Natural killer cell (primary cell): ENCODE data around the gene ALK. TPM values are rescaled to one million over a fixed set of nuclear protein-coding genes. Genes with fewer than 3 reads are reported as not detected.

ENCODE experiments used
- ATAC-seq, 3 donors: fragments of 150-1000 bp in 2 of 3; fragments of 200-7000 bp in 1 of 3; cut with Tn5 transposase; 1 replicate in 1 of 3; 2 replicates in 2 of 3; pipeline ENCODE4 v1.10.0; 2021; ENCODE audit warnings: mild to moderate bottlenecking in 2 of 3, moderate library complexity in 2 of 3
- DNase-seq, 2 donors: peaks; one replicate each; pipeline versions ENCODE4 v3.0.0 to v3.0.0-alpha.2; 2013 to 2021; ENCODE audit warnings: mixed read lengths in 1 of 2
- H3K27ac ChIP-seq: one replicate; pipeline ENCODE4 v1.5.1; 2013; ENCODE audit warnings: mild to moderate bottlenecking, low read length
- H3K27me3 ChIP-seq: one replicate; pipeline ENCODE4 v1.6.1; 2013; ENCODE audit warnings: low read length; ENCODE audit not compliant: control insufficient read depth, insufficient read depth
- H3K36me3 ChIP-seq: one replicate; pipeline ENCODE4 v1.6.1; 2013; ENCODE audit warnings: low read length; ENCODE audit not compliant: control insufficient read depth, insufficient read depth
- H3K4me1 ChIP-seq: one replicate; pipeline ENCODE4 v1.6.1; 2013; ENCODE audit warnings: low read length; ENCODE audit not compliant: control insufficient read depth, insufficient read depth
- H3K4me3 ChIP-seq: one replicate; pipeline ENCODE4 v1.5.1; 2013; ENCODE audit warnings: low read length
- H3K9me3 ChIP-seq: one replicate; pipeline ENCODE4 v1.6.1; 2013; ENCODE audit warnings: low read length; ENCODE audit not compliant: control insufficient read depth, insufficient read depth
- H3K27ac Mint-ChIP-seq, 2 donors: one replicate each; pipeline ENCODE4 v1.8.0; 2022; ENCODE audit warnings: mild to moderate bottlenecking in 2 of 2, mixed read lengths in 2 of 2, moderate library complexity in 1 of 2
- H3K27me3 Mint-ChIP-seq, 2 donors: one replicate each; pipeline ENCODE4 v1.8.0; 2022; ENCODE audit warnings: low read depth in 2 of 2, mixed read lengths in 2 of 2
- H3K36me3 Mint-ChIP-seq: one replicate; pipeline ENCODE4 v1.8.0; 2022; ENCODE audit warnings: mixed read lengths
- H3K4me1 Mint-ChIP-seq, 2 donors: one replicate each; pipeline ENCODE4 v1.8.0; 2022; ENCODE audit warnings: mixed read lengths in 2 of 2
- H3K4me3 Mint-ChIP-seq: one replicate; pipeline ENCODE4 v1.8.0; 2022; ENCODE audit warnings: mild to moderate bottlenecking, moderate library complexity, mixed read lengths
- H3K9me3 Mint-ChIP-seq, 2 donors: one replicate each; pipeline ENCODE4 v1.8.0; 2022; ENCODE audit warnings: mixed read lengths in 2 of 2
- WGBS: methylation state at CpG from one replicate; pipeline ENCODE4 v1.1.7; 2013; ENCODE audit warnings: missing lambda C conversion rate; ENCODE audit not compliant: insufficient coverage; 5-methylcytosine and 5-hydroxymethylcytosine counted together
- intact Hi-C: fragments of 100-400 bp; cut with micrococcal nuclease; formaldehyde crosslinking; loops from one replicate; pipeline ENCODE4 v1.14.2; 2022
- total RNA-seq, 4 donors: library from RNA; stranded (reverse); fragments of 120-200 nt in 1 of 4; gene quantifications; one replicate each; pipeline versions ENCODE4 v1.2.3 to v1.2.4, GENCODE V29; 2013 to 2022
- TF ChIP-seq, protein P1 (sequence below): fragments of 200-600 bp; IDR thresholded peaks from one replicate; pipeline ENCODE4 v1.8.0; 2022; ENCODE audit warnings: antibody characterized with exemption

Gene ALK
- total RNA-seq, 3 donors from 2014 or later (not counting 1 experiment from before 2014, with no cell fraction given), result not detected

DNA sequence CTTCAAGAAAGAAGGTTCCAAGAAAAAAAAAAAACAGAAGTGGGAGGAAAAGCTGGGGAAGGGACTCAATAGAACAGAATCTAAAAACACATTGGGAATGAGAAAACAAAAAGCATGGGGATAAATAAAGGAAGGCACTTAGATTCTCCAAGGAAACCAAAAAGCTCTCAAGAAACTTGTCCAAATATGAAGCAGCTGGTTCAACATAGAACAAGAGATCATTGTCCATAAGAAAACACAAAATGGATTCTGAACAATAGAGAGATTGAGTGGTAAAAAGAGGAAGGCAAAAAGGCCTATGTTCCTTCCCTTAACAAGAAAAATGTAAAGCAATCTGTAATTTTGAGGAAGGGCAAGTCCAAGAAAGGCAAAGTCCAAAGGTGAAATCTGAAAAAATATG, 32.9 kb upstream of the ALK start:
- TF ChIP-seq, protein P1, sequence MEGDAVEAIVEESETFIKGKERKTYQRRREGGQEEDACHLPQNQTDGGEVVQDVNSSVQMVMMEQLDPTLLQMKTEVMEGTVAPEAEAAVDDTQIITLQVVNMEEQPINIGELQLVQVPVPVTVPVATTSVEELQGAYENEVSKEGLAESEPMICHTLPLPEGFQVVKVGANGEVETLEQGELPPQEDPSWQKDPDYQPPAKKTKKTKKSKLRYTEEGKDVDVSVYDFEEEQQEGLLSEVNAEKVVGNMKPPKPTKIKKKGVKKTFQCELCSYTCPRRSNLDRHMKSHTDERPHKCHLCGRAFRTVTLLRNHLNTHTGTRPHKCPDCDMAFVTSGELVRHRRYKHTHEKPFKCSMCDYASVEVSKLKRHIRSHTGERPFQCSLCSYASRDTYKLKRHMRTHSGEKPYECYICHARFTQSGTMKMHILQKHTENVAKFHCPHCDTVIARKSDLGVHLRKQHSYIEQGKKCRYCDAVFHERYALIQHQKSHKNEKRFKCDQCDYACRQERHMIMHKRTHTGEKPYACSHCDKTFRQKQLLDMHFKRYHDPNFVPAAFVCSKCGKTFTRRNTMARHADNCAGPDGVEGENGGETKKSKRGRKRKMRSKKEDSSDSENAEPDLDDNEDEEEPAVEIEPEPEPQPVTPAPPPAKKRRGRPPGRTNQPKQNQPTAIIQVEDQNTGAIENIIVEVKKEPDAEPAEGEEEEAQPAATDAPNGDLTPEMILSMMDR, result no peak
- ATAC-seq, result no peak

DNA sequence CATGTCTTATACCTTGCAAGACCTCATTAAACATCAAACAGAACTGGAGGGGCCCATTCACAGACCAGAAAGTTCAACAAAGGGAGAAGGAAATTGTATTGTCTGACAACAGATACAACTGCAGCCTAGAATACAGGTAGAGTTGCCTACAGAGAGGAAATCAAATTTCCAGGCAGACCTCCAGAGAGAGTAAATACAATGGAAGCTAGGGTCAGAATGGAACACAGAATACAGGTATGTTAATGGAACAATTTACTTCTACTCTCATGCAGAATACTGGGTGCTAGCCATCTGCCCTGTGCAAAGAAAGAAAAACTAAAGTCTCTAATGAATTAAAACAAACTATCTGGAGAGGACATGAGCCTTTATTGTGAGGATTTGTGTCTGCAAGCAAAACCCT, 31.6 kb upstream of the ALK start:
- TF ChIP-seq, protein P1, result no peak
- no peaks in the 10 kb centered on the region for H3K9me3 ChIP-seq
- Mint-ChIP-seq H3K27me3 (peaks cover 15 to 46% of the 10 kb centered on the region in 2 donors), H3K27ac (no peak overlapping the region), H3K36me3 (no peaks in the 10 kb centered on the region), H3K9me3 (no peaks in the 10 kb centered on the region), H3K4me1 (no peaks in the 10 kb centered on the region), H3K4me3 (no peak overlapping the region)
- no peaks in the 10 kb centered on the region for H3K27me3 ChIP-seq
- no peaks in the 10 kb centered on the region for H3K36me3 ChIP-seq
- ATAC-seq (no peak), DNase-seq (no peak)
- H3K4me1 ChIP-seq, result no peaks in the 10 kb centered on the region
- intact Hi-C loops, result no loop called here
- H3K27ac ChIP-seq, result no peak overlapping the region
- H3K4me3 ChIP-seq, result no peak overlapping the region

More for the DNA sequence above, 32.9 kb upstream of the ALK start:
- no peak overlapping the region for H3K27ac Mint-ChIP-seq
- no peak for DNase-seq
- H3K4me1 Mint-ChIP-seq, result no peaks in the 10 kb centered on the region
- no peaks in the 10 kb centered on the region for H3K9me3 ChIP-seq
- H3K4me1 ChIP-seq, result no peaks in the 10 kb centered on the region
- H3K4me3 ChIP-seq, result no peak overlapping the region
- peaks cover 13 to 54% of the 10 kb centered on the region in 2 donors for H3K27me3 Mint-ChIP-seq
- H3K9me3 Mint-ChIP-seq, result no peaks in the 10 kb centered on the region
- peaks cover 2% of the 10 kb centered on the region for H3K27me3 ChIP-seq
- no peak overlapping the region for H3K27ac ChIP-seq
- intact Hi-C loops, result no loop called here
- H3K4me3 Mint-ChIP-seq, result no peak overlapping the region
- no peaks in the 10 kb centered on the region for H3K36me3 Mint-ChIP-seq
- no peaks in the 10 kb centered on the region for H3K36me3 ChIP-seq

DNA sequence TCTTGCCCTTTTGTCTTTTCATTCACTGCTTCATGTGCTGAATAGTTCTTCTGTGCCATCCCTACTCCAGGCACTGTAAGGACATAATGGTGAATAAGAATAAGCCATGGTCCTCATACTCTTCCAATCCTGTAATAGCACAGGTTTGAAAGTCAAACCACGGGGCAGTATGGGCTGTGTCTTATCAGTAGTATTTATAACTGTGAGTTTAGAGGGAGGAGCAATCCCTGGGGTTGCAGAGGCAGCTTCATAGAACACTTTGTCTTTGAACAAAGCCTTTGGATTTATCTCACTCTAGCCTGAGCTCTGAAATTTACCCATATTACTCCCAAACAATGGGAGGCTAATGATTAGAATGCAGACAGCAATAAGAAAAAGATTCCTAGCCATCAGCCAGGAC, 30.2 kb upstream of the ALK start:
- no peak overlapping the region for H3K27ac Mint-ChIP-seq
- Histone ChIP-seq H3K9me3 (no peaks in the 10 kb centered on the region), H3K36me3 (no peaks in the 10 kb centered on the region), H3K27me3 (no peaks in the 10 kb centered on the region), H3K4me3 (no peak overlapping the region), H3K4me1 (no peaks in the 10 kb centered on the region), H3K27ac (no peak overlapping the region)
- intact Hi-C loops, result no loop called here
- DNase-seq (no peak), ATAC-seq (no peak)
- WGBS, result 50% methylated on average over 1 of the region's 1 CpG
- H3K9me3 Mint-ChIP-seq, result no peaks in the 10 kb centered on the region
- H3K36me3 Mint-ChIP-seq, result no peaks in the 10 kb centered on the region
- H3K27me3 Mint-ChIP-seq, result peaks cover 18 to 44% of the 10 kb centered on the region in 2 donors
- TF ChIP-seq, protein P1, result no peak
- no peak overlapping the region for H3K4me3 Mint-ChIP-seq
- no peaks in the 10 kb centered on the region for H3K4me1 Mint-ChIP-seq

DNA sequence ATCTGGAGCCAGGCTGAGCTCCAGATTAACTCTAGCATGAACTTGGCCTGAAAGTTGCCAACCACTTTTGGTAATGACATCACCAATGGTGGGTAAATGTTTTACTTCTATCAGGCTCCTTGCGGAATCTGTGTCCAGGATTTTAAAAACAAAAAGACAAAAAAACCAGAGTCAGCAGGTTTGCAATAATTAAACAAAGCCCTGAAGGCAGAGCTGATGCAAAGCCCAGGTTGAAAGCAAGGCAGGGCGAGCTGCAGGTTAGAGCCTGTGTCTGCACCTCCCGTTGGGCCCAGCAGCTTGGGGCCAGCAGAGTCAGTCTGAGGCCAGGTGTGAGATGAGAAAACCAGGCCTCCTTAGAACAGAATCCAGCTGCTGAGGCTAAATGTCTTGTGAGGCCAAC, 29.1 kb upstream of the ALK start:
- no peak overlapping the region for H3K4me3 Mint-ChIP-seq
- Histone ChIP-seq H3K27ac (no peak overlapping the region), H3K36me3 (no peaks in the 10 kb centered on the region), H3K27me3 (no peaks in the 10 kb centered on the region), H3K9me3 (no peaks in the 10 kb centered on the region), H3K4me1 (no peaks in the 10 kb centered on the region), H3K4me3 (no peak overlapping the region)
- WGBS, result 88% methylated on average over 3 of the region's 3 CpGs
- H3K36me3 Mint-ChIP-seq, result no peaks in the 10 kb centered on the region
- no peak for DNase-seq
- intact Hi-C loops, result no loop called here
- H3K27ac Mint-ChIP-seq, result no peak overlapping the region
- peaks cover 18 to 39% of the 10 kb centered on the region in 2 donors for H3K27me3 Mint-ChIP-seq
- no peak for ATAC-seq
- H3K9me3 Mint-ChIP-seq, result no peaks in the 10 kb centered on the region
- TF ChIP-seq, protein P1, result no peak
- H3K4me1 Mint-ChIP-seq, result no peaks in the 10 kb centered on the region
